Fibroblast of villous mesenchyme (primary cell): ENCODE results near the gene UBE2E1. TPM values are rescaled to one million over a fixed set of nuclear protein-coding genes. Genes with fewer than 3 reads are reported as not detected.

Source experiments
- DNase-seq: peaks from one replicate; pipeline ENCODE4 v3.0.0-alpha.2; 2010; ENCODE audit warnings: low read depth
- H3K4me3 ChIP-seq: 2 replicates; pipeline ENCODE4 v1.5.1; 2011; ENCODE audit warnings: low read depth, mild to moderate bottlenecking, low read length
- CTCF ChIP-seq: IDR thresholded peaks from 2 replicates; pipeline ENCODE4 v1.5.1; 2012; ENCODE audit warnings: low read depth, mild to moderate bottlenecking, low read length; ENCODE audit not compliant: insufficient read depth
- total RNA-seq: library from RNA; depleted of rRNA; stranded (reverse); fragments of >200 nt; gene quantifications from 2 replicates; pipeline ENCODE4 v1.2.3, GENCODE V29; 2012

UBE2E1 gene
- total RNA-seq, 1 donor, result 69.5 TPM

DNA sequence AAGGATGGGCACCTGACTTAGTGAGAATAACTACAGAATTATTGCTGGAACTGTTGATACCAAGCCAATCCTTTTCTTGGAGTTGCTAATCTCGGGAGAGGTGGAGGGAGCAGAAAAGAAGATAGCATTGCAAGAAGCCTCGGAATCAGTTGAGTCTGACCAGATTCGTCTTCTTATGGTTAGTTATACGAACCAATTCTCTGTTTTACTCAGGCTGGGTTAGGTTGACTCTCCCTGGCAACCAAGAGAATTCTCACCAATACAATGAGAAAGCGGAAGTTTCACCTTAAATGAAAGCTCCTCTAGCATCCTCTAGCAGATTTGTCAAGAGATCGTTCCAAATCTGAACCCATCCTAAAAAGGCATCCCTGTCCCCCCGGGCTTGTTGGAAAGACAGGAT lies 43.5 kb upstream of the UBE2E1 start:
- TF ChIP-seq CTCF, result no peak
- DNase-seq, result no peak
- no peak overlapping the region for H3K4me3 ChIP-seq

DNA sequence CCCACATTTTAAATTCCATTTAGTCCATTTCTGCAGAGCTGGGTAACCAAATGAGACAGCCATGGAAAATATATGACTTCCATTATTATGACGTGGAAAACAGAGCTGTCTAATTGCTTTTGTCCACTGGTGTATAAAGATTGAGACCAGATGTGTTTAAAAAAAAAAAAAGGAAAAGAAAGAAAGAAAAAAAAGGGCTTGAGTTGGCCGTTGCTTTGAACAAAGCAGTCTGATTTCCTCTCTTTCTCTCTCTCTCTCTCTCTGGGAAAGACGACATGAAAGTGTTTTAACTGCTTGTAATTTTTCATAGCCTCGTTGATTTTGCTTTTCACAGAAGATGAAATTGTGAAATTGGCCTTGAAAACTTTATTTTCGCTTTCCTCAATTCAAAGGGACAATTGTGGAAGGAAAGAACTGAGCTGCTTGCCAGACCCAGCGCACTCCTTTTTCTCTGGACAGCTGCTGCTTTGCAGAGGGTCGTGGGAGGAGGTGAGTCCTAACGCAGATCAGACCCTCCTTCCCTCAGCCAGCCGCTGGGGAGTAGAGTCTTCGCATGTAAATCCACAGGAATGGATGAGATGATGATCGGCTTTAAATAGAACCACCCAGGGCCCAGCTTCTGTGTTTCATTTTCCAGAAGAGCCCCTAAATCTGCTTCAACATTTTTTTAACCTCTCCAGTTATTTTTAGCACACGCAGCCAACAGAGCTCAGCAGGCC lies 42.8 kb upstream of the UBE2E1 start:
- H3K4me3 ChIP-seq, result peak overlapping the region; percentile 34
- TF ChIP-seq CTCF, result no peak
- peak; percentile 35 for DNase-seq

DNA sequence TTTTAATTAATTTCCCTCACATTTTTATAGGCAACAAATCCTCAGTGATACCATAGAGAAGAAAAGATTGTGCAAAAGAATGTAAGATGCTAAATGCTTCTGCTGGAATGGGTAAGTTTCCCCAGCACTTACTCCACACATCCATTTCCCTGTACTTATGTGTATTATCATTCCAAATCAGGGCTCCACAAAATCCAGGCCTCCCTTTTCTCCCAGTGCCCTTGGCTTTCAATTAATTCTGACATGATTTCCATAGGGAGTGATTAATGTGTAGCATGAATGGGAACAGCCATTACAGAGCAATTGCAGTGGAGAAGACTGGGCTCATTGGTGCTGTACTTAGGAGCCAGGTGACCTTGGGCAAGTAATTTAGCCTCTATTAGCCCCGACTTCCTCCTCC lies 41.3 kb upstream of the UBE2E1 start:
- no peak for DNase-seq
- no peak for TF ChIP-seq CTCF
- H3K4me3 ChIP-seq, result no peak overlapping the region

DNA sequence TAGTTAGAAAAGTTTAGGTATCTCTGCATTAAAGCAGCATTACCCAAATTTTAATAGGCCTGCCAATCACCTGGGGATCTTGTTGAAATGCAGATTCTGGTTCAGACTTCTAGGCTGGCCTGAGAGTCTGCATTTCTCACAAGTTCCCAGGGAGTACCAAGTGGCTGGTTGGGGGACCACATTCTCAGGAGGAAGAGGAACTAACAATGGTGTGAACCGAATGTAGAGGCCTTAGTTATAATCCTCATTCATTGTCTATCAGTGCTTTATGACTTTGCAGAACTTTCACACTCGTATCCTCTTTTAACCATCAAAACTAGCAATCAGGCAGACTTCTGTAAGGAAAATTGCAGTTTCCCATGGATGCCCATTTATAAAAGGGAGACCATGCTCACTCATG lies 38.2 kb upstream of the UBE2E1 start:
- TF ChIP-seq CTCF, result no peak
- no peak for DNase-seq

GRCh38 chr3:23775254-23775909 lies 30.4 kb upstream of the UBE2E1 start:
- no peak for TF ChIP-seq CTCF
- DNase-seq, result no peak
- no peak overlapping the region for H3K4me3 ChIP-seq

More for the DNA sequence above, 38.2 kb upstream of the UBE2E1 start:
- no peak overlapping the region for H3K4me3 ChIP-seq

GRCh38 chr3:23776352-23776891 lies 29.3 kb upstream of the UBE2E1 start:
- DNase-seq, result peak; percentile 74
- no peak overlapping the region for H3K4me3 ChIP-seq
- no peak for TF ChIP-seq CTCF
